Panc1 (cell line): ENCODE measurements around the gene GLT8D2. TPM values are rescaled to one million over a fixed set of nuclear protein-coding genes. Genes with fewer than 3 reads are reported as not detected.

Experiments used
- ATAC-seq: fragments of 200-7000 bp; cut with Tn5 transposase; 2 replicates; pipeline ENCODE4 v1.9.1; 2020; ENCODE audit warnings: mild to moderate bottlenecking, moderate library complexity
- BruUV-seq: library from RNA; stranded (reverse); fragments of 400-500 nt; replicated peaks from 2 replicates; lab custom pipeline; 2021; lab: Mats Ljungman, UMichigan
- CTCF ChIA-PET: fragments of 300-600 bp; sonication (Branson Sonifier 250); formaldehyde crosslinking; loops from one replicate; lab custom pipeline; 2022; ENCODE audit warnings: antibody characterized with exemption; lab: Charles Lee
- POLR2A ChIA-PET: fragments of 300-600 bp; sonication (Branson Sonifier 250); formaldehyde crosslinking; loops from one replicate; lab custom pipeline; 2022; ENCODE audit warnings: antibody characterized with exemption; lab: Charles Lee
- DNase-seq: peaks from one replicate; pipeline ENCODE4 v3.0.0-alpha.2; 2010; ENCODE audit warnings: low read depth, low spot score
- H3K27ac ChIP-seq: 2 replicates; pipeline ENCODE4 v1.5.1; 2011; ENCODE audit warnings: mild to moderate bottlenecking, low read length, inconsistent platforms
- H3K27me3 ChIP-seq: fragments of 200-500 bp; sonication (Bioruptor generic); 2 replicates; pipeline ENCODE4 v1.6.0; 2014; ENCODE audit warnings: low read length, inconsistent platforms; ENCODE audit not compliant: control insufficient read depth, insufficient read depth
- H3K36me3 ChIP-seq: fragments of 200-500 bp; sonication (Bioruptor generic); 2 replicates; pipeline ENCODE4 v1.5.1; 2014; ENCODE audit warnings: inconsistent platforms, mild to moderate bottlenecking, low read length, moderate library complexity; ENCODE audit not compliant: control insufficient read depth, insufficient read depth
- H3K4me1 ChIP-seq: 2 replicates; pipeline ENCODE4 v1.5.1; 2011; ENCODE audit warnings: inconsistent platforms, mild to moderate bottlenecking, low read length, moderate library complexity; ENCODE audit not compliant: control insufficient read depth, insufficient read depth
- H3K4me3 ChIP-seq, 2 experiments: 2 replicates each; pipeline ENCODE4 v1.5.1; 2011 to 2012; ENCODE audit warnings: low read depth in 2 of 2, low read length in 2 of 2, mild to moderate bottlenecking in 2 of 2, inconsistent platforms in 1 of 2, moderate library complexity in 1 of 2
- H3K9me3 ChIP-seq: fragments of 200-500 bp; sonication (Bioruptor generic); 2 replicates; pipeline ENCODE4 v1.5.1; 2014; ENCODE audit warnings: low read depth, mild to moderate bottlenecking, inconsistent platforms, low read length, moderate library complexity; ENCODE audit not compliant: control insufficient read depth, insufficient read depth
- POLR2AphosphoS5 ChIP-seq: IDR thresholded peaks from 2 replicates; pipeline ENCODE4 v1.6.1; 2012; ENCODE audit warnings: mild to moderate bottlenecking, low read depth, low read length, moderate library complexity
- SIN3A ChIP-seq: IDR thresholded peaks from 2 replicates; pipeline ENCODE4 v1.6.1; 2012; ENCODE audit warnings: low read depth, mild to moderate bottlenecking, low read length, moderate library complexity, borderline replicate concordance; ENCODE audit not compliant: insufficient read depth
- TCF7L2 ChIP-seq: IDR thresholded peaks from 2 replicates; pipeline ENCODE4 v1.6.1; 2011; ENCODE audit warnings: mild to moderate bottlenecking, low read depth, low read length, inconsistent platforms
- in situ Hi-C: cut with HindIII; loops from 2 replicates; pipeline ENCODE4 v1.10.0; 2016; ENCODE audit warnings: low sequenced_read_pairs, low pct_unique_long_range_greater_than_20kb
- intact Hi-C: fragments of 100-400 bp; cut with micrococcal nuclease; formaldehyde crosslinking; loops from one replicate; pipeline ENCODE4 v1.10.0; 2022; ENCODE audit not compliant: unreplicated experiment
- total RNA-seq: library from RNA; stranded (reverse); gene quantifications from one replicate; pipeline ENCODE4 v1.2.1, GENCODE V29; 2021; ENCODE audit not compliant: unreplicated experiment
- TF ChIP-seq, protein P1 (sequence below): fragments of 450-650 bp; IDR thresholded peaks from 2 replicates; pipeline ENCODE4 v1.5.1; 2017; ENCODE audit warnings: mild to moderate bottlenecking
- TF ChIP-seq, protein P2 (sequence below), 2 experiments: IDR thresholded peaks; 2 replicates each; pipeline ENCODE4 v1.6.1; 2011 to 2012; ENCODE audit warnings: low read depth in 2 of 2, control low read depth in 1 of 2, low read length in 1 of 2, mild to moderate bottlenecking in 1 of 2, moderate library complexity in 1 of 2; ENCODE audit not compliant: insufficient read depth in 1 of 2

GLT8D2 gene
- total RNA-seq, 1 experiment from 2014 or later, result 0.54 TPM

DNA sequence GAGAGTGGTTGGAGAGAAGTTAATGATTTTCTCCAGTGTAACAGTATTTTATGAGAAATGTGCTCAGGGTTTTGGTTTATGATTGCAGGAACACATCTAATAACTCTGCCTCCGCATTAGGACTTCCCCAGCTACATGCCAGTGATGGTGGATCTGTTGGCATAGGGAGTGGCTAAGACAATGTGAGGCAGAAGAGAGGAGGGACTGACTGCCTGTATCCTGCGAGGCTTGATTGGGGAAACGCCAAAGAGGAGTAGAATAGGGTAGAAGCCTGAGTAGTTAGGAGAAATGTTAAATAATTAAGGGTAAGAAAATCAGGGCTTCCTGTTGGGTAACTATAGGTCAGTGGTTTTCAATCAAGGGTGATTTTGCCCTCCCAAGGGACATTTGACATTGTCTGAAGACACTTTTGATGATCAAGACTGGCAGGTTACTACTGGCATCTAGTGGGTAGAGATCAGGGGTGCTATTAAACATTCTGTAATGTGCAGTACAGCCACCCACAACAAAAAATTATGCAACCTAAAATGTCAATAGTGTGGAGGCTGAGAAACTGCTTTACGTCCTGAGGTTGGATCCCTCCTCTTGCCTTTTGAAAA lies 71.5 kb downstream of the GLT8D2 start:
- ChIA-PET POLR2A (no interaction called here), CTCF (no interaction called here)
- Histone ChIP-seq H3K27me3 (no peaks in the 10 kb centered on the region), H3K9me3 (no peaks in the 10 kb centered on the region), H3K4me3 (no peak overlapping the region), H3K4me1 (no peaks in the 10 kb centered on the region), H3K27ac (no peak overlapping the region), H3K36me3 (peaks cover 31% of the 10 kb centered on the region)
- TF ChIP-seq TCF7L2 (no peak), SIN3A (no peak), POLR2AphosphoS5 (no peak)
- TF ChIP-seq, protein P1, sequence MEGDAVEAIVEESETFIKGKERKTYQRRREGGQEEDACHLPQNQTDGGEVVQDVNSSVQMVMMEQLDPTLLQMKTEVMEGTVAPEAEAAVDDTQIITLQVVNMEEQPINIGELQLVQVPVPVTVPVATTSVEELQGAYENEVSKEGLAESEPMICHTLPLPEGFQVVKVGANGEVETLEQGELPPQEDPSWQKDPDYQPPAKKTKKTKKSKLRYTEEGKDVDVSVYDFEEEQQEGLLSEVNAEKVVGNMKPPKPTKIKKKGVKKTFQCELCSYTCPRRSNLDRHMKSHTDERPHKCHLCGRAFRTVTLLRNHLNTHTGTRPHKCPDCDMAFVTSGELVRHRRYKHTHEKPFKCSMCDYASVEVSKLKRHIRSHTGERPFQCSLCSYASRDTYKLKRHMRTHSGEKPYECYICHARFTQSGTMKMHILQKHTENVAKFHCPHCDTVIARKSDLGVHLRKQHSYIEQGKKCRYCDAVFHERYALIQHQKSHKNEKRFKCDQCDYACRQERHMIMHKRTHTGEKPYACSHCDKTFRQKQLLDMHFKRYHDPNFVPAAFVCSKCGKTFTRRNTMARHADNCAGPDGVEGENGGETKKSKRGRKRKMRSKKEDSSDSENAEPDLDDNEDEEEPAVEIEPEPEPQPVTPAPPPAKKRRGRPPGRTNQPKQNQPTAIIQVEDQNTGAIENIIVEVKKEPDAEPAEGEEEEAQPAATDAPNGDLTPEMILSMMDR, result no peak
- TF ChIP-seq, protein P2, sequence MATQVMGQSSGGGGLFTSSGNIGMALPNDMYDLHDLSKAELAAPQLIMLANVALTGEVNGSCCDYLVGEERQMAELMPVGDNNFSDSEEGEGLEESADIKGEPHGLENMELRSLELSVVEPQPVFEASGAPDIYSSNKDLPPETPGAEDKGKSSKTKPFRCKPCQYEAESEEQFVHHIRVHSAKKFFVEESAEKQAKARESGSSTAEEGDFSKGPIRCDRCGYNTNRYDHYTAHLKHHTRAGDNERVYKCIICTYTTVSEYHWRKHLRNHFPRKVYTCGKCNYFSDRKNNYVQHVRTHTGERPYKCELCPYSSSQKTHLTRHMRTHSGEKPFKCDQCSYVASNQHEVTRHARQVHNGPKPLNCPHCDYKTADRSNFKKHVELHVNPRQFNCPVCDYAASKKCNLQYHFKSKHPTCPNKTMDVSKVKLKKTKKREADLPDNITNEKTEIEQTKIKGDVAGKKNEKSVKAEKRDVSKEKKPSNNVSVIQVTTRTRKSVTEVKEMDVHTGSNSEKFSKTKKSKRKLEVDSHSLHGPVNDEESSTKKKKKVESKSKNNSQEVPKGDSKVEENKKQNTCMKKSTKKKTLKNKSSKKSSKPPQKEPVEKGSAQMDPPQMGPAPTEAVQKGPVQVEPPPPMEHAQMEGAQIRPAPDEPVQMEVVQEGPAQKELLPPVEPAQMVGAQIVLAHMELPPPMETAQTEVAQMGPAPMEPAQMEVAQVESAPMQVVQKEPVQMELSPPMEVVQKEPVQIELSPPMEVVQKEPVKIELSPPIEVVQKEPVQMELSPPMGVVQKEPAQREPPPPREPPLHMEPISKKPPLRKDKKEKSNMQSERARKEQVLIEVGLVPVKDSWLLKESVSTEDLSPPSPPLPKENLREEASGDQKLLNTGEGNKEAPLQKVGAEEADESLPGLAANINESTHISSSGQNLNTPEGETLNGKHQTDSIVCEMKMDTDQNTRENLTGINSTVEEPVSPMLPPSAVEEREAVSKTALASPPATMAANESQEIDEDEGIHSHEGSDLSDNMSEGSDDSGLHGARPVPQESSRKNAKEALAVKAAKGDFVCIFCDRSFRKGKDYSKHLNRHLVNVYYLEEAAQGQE (IDR thresholded peaks at IDR 0.05; ENCODE audit: insufficient read depth in 1 of 2, low read depth in 2 of 2, low read length in 1 of 2), result no peak
- intact Hi-C loops, result no loop called here
- DNase-seq (no peak), ATAC-seq (no peak)
- in situ Hi-C loops, result no loop called here
- no TSS peak for BruUV-seq

DNA sequence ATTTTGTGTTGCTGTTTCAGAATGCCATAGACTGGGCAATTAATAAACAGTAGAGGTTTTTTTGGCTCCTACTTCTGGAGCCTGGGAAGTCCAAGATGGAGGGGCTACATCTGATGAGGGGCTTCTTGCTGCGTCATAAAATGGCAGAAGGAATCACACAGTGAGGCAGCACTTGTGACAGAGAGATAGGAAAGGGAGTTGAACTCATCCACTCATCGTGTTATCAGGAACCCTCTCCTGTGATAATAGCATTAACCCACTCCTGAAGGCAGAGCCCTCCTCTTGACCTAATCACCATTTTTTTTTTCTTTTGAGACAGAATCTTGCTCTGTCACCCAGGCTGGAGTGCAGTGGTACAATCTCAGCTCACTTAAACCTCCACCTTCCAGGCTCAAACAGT lies 74.6 kb downstream of the GLT8D2 start:
- H3K4me3 ChIP-seq, result no peak overlapping the region
- ATAC-seq (no peak), DNase-seq (no peak)
- BruUV-seq, result no TSS peak
- CTCF ChIA-PET, result no interaction called here
- H3K27ac ChIP-seq, result no peak overlapping the region
- intact Hi-C loops (no loop called here), in situ Hi-C loops (no loop called here)
- no peaks in the 10 kb centered on the region for H3K27me3 ChIP-seq
- no peaks in the 10 kb centered on the region for H3K9me3 ChIP-seq
- POLR2A ChIA-PET, result no interaction called here
- 0 out of 2 replicates have a peak, but pooled peaks cover 14% of the 10 kb centered on the region for H3K36me3 ChIP-seq
- TF ChIP-seq POLR2AphosphoS5, result no peak
- TF ChIP-seq, protein P2 (IDR thresholded peaks at IDR 0.05; ENCODE audit: insufficient read depth in 1 of 2, low read depth in 2 of 2, low read length in 1 of 2), result no peak
- no peak for TF ChIP-seq TCF7L2
- TF ChIP-seq, protein P1, result no peak
- no peak for TF ChIP-seq SIN3A
- H3K4me1 ChIP-seq, result no peaks in the 10 kb centered on the region
